Gastroesophageal sphincter (tissue), 4 donors: ENCODE measurements around the gene OMG. TPM values are rescaled to one million over a fixed set of nuclear protein-coding genes. Genes with fewer than 3 reads are reported as not detected.

Experiments used
- ATAC-seq: fragments of 150-250 bp; one replicate; pipeline ENCODE4 v1.9.1; 2016; ENCODE audit warnings: mild to moderate bottlenecking, moderate library complexity
- H3K27ac ChIP-seq, 4 donors: fragments of 200-600 bp; sonication (generic) in 3 of 4; 1 replicate in 3 of 4; 2 replicates in 1 of 4; pipeline ENCODE4 v1.5.1; 2016 to 2019
- H3K27me3 ChIP-seq: fragments of 200-600 bp; sonication (generic); one replicate; pipeline ENCODE4 v1.5.1; 2019
- H3K36me3 ChIP-seq, 2 donors: fragments of 200-600 bp; sonication (generic); one replicate each; pipeline ENCODE4 v1.5.1; 2019; ENCODE audit warnings: control low read depth in 1 of 2
- H3K4me1 ChIP-seq, 3 donors: fragments of 200-600 bp; sonication (generic); 1 replicate in 2 of 3; 2 replicates in 1 of 3; pipeline ENCODE4 v1.5.1; 2016 to 2019; ENCODE audit warnings: control low read depth in 2 of 3
- H3K4me3 ChIP-seq, 2 donors: fragments of 200-600 bp; sonication (generic); one replicate each; pipeline ENCODE4 v1.5.1; 2019; ENCODE audit warnings: mild to moderate bottlenecking in 1 of 2, moderate library complexity in 1 of 2
- H3K9me3 ChIP-seq, 3 donors: fragments of 200-600 bp; sonication (generic); one replicate each; pipeline ENCODE4 v1.5.1; 2017 to 2019; ENCODE audit warnings: control low read depth in 2 of 3
- EP300 ChIP-seq: sonication (generic); formaldehyde crosslinking; IDR thresholded peaks from one replicate; pipeline ENCODE4 v1.6.1; 2017; ENCODE audit warnings: antibody characterized with exemption, mild to moderate bottlenecking
- POLR2A ChIP-seq, 2 donors: fragments of 450-650 bp; IDR thresholded peaks; one replicate each; pipeline ENCODE4 v1.6.1; 2017; ENCODE audit warnings: antibody characterized with exemption in 2 of 2, mild to moderate bottlenecking in 2 of 2, moderate library complexity in 1 of 2
- POLR2AphosphoS5 ChIP-seq: sonication (generic); formaldehyde crosslinking; IDR thresholded peaks from one replicate; pipeline ENCODE4 v1.6.1; 2017; ENCODE audit warnings: antibody characterized with exemption
- WGBS, 2 donors: methylation state at CpG; one replicate each; pipeline ENCODE4 v1.1.5; 2018; ENCODE audit warnings: low coverage in 1 of 2; 5-methylcytosine and 5-hydroxymethylcytosine counted together
- total RNA-seq, 4 donors: library from RNA; depleted of rRNA; stranded (reverse); fragments of >200 nt; gene quantifications; one replicate each; pipeline ENCODE4 v1.1.0, GENCODE V29; 2016
- TF ChIP-seq, protein P1 (sequence below), 4 experiments: fragments of 200-600 bp in 2 of 4; fragments of 450-650 bp in 2 of 4; sonication (generic) in 1 of 4; IDR thresholded peaks; one replicate each; pipeline ENCODE4 v1.5.1; 2017 to 2019; ENCODE audit warnings: antibody characterized with exemption in 4 of 4, mild to moderate bottlenecking in 2 of 4, moderate library complexity in 2 of 4

The OMG gene
- total RNA-seq, 4 donors from 2014 or later: not detected

DNA sequence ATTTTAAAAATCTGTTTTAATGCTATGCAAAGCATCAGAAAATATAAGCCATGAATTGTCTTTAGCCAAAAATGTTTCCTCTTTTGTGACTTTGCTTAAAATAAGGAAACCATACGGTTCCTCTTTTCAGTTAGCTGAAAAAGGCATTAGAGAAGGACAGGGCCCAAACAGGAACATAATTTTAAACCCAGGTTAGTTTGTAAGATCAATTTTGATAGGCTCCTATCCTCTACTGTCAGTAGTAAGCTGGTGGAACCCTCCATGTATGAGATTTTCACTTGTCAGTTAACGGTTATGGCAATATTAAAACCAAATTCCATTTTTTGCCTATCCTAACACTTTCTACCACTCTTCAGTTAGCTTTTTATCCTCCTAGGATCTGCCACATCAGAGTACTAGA, 12.5 kb upstream of the OMG start:
- Histone ChIP-seq H3K4me3 (no peak overlapping the region), H3K9me3 (no peaks in the 10 kb centered on the region), H3K27me3 (no peaks in the 10 kb centered on the region), H3K36me3 (no peaks in the 10 kb centered on the region), H3K27ac (peak overlapping the region in 1 of 4 donors; percentile 8), H3K4me1 (no peaks in the 10 kb centered on the region)
- TF ChIP-seq EP300: no peak
- TF ChIP-seq POLR2A (IDR thresholded peaks at IDR 0.05): no peak
- TF ChIP-seq, protein P1, sequence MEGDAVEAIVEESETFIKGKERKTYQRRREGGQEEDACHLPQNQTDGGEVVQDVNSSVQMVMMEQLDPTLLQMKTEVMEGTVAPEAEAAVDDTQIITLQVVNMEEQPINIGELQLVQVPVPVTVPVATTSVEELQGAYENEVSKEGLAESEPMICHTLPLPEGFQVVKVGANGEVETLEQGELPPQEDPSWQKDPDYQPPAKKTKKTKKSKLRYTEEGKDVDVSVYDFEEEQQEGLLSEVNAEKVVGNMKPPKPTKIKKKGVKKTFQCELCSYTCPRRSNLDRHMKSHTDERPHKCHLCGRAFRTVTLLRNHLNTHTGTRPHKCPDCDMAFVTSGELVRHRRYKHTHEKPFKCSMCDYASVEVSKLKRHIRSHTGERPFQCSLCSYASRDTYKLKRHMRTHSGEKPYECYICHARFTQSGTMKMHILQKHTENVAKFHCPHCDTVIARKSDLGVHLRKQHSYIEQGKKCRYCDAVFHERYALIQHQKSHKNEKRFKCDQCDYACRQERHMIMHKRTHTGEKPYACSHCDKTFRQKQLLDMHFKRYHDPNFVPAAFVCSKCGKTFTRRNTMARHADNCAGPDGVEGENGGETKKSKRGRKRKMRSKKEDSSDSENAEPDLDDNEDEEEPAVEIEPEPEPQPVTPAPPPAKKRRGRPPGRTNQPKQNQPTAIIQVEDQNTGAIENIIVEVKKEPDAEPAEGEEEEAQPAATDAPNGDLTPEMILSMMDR (IDR thresholded peaks at IDR 0.05): no peak
- no peak for TF ChIP-seq POLR2AphosphoS5
- no peak for ATAC-seq
- 78 to 92% methylated on average over 2 of the region's 2 CpGs for WGBS, 2 donors

DNA sequence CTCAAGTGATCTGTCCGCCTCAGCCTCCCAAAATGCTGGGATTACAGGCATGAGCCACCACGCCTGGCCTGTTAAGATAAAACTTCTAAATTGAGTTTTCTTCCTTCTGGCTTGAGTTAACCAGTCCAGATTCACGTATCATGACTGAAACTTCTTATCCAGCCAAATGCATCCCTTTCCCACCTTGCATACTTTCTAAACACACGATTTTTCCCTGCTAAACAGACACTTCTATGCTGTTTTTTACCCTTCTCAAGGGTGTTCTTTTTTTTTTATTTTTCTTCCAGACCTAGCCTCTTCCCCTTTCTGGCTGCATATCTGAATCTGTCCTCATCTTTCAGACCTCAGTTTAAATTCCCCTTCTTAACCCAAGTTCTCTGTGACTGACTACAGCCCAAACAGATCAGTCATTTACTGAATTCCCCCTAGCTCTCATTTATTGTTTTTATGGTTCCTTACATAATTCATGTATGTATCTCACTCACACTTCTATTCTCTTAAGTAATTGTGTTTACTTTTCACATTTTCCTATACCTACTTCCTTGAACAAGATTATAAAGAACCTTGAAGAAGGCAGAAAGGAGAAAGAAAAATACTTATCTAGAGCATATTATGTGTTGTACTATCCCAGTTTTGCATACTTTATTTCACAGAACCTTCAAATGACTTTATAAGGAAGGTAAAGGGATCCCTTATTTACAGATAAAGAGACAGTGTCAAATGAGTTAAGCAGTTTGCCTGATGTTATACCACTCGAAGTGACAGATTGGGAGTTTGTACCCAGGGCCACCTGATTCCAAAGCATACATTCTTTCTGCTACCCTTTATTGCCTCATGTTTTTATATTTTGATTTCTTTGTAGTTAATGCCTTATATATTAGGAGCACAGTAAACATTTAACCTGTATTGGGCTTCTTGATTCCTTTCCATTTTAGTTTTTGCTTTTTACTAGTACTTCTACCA, 11.6 kb upstream of the OMG start:
- Histone ChIP-seq H3K36me3 (no peaks in the 10 kb centered on the region), H3K9me3 (no peaks in the 10 kb centered on the region), H3K27me3 (no peaks in the 10 kb centered on the region), H3K27ac (no peak overlapping the region), H3K4me3 (no peak overlapping the region), H3K4me1 (no peaks in the 10 kb centered on the region)
- TF ChIP-seq POLR2A (IDR thresholded peaks at IDR 0.05): no peak
- TF ChIP-seq EP300: no peak
- TF ChIP-seq POLR2AphosphoS5: no peak
- TF ChIP-seq, protein P1 (IDR thresholded peaks at IDR 0.05): no peak
- ATAC-seq: no peak
- 73 to 74% methylated on average over 4 of the region's 5 CpGs for WGBS, 2 donors

DNA sequence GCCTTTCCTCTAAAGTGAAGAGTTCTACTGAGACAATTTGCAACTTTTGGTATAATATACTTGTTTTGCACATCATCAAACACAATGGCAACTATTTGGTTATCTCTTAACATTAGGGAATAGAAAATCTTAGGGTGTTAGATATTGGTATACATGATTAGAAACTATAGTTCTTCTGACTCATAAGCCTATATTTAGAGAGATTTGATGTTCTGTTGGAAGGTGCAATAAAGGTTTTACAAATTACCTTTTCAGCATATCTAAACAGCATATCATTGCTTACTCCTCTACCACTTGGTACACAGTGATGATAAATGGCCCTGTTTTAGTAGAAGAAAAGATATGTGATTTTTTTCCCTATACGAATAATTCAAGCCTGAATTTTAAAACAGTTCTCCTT, 10.6 kb upstream of the OMG start:
- Histone ChIP-seq H3K27me3 (no peaks in the 10 kb centered on the region), H3K9me3 (no peaks in the 10 kb centered on the region), H3K27ac (no peak overlapping the region), H3K36me3 (no peaks in the 10 kb centered on the region), H3K4me1 (no peaks in the 10 kb centered on the region), H3K4me3 (no peak overlapping the region)
- ATAC-seq: no peak
- TF ChIP-seq, protein P1 (IDR thresholded peaks at IDR 0.05): no peak
- no peak for TF ChIP-seq EP300
- no peak for TF ChIP-seq POLR2A (IDR thresholded peaks at IDR 0.05)
- no peak for TF ChIP-seq POLR2AphosphoS5
- WGBS, 2 donors: 76 to 100% methylated on average over 1 of the region's 1 CpG

DNA sequence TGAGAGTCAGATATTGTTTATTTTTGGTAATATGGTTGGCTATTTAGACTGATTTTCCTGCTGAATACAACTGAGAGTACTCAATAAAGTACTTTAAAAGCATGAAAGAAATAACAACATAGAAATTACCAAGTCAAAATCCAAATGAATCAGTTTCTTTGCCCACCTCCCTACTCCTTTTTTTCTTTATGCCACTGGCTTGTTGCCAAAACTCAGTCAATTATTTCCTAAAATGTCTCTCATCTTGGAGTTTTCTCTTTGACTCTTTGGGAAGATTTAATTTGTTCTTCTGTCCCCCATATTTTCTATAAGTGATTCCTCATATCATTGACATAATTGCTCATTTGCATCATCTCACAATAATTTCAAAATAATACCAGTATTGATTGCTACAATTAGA, 2.6 kb upstream of the OMG start:
- H3K27ac ChIP-seq: no peak overlapping the region

More for the DNA sequence above, 2.6 kb upstream of the OMG start:
- no peak for ATAC-seq
- Histone ChIP-seq H3K4me1 (no peaks in the 10 kb centered on the region), H3K4me3 (no peak overlapping the region), H3K27me3 (no peaks in the 10 kb centered on the region), H3K9me3 (no peaks in the 10 kb centered on the region), H3K36me3 (no peaks in the 10 kb centered on the region)
- TF ChIP-seq, protein P1 (IDR thresholded peaks at IDR 0.05): no peak
- TF ChIP-seq EP300: no peak
- TF ChIP-seq POLR2A (IDR thresholded peaks at IDR 0.05): no peak
- no peak for TF ChIP-seq POLR2AphosphoS5
